Liver (tissue), 3 donors: ENCODE measurements around the gene PAIP1.

Source experiments
- ATF3 ChIP-seq: IDR thresholded peaks from 2 replicates; pipeline ENCODE4 v1.6.1; 2016; ENCODE audit warnings: antibody characterized with exemption
- CTCF ChIP-seq: fragments of 150-350 bp; IDR thresholded peaks from 2 replicates; pipeline ENCODE4 v1.5.1; 2017; ENCODE audit warnings: improper control_type of control experiment, low read depth, low read length; ENCODE audit not compliant: missing input control
- EGR1 ChIP-seq, 2 donors: IDR thresholded peaks; 2 replicates each; pipeline ENCODE4 v1.6.1; 2016 to 2018; ENCODE audit warnings: antibody characterized with exemption in 2 of 2, low read depth in 2 of 2
- GABPA ChIP-seq, 2 donors: IDR thresholded peaks in 1 of 2; conservative IDR thresholded peaks in 1 of 2; 2 replicates each; pipeline ENCODE4 v1.6.1; 2016; ENCODE audit warnings: antibody characterized with exemption in 2 of 2, mild to moderate bottlenecking in 1 of 2, moderate library complexity in 1 of 2
- JUND ChIP-seq, 2 donors: IDR thresholded peaks; 2 replicates each; pipeline ENCODE4 v1.6.1; 2016; ENCODE audit warnings: antibody characterized with exemption in 2 of 2
- MAX ChIP-seq: IDR thresholded peaks from 2 replicates; pipeline ENCODE4 v1.6.1; 2016; ENCODE audit warnings: antibody characterized with exemption
- RAD21 ChIP-seq, 2 donors: IDR thresholded peaks; 2 replicates each; pipeline ENCODE4 v1.6.1; 2016; ENCODE audit warnings: antibody characterized with exemption in 2 of 2, mild to moderate bottlenecking in 2 of 2
- RXRA ChIP-seq, 2 donors: IDR thresholded peaks; 2 replicates each; pipeline ENCODE4 v1.6.1; 2017 to 2018; ENCODE audit warnings: antibody characterized with exemption in 2 of 2, mild to moderate bottlenecking in 1 of 2
- SP1 ChIP-seq: IDR thresholded peaks from 2 replicates; pipeline ENCODE4 v1.6.1; 2018; ENCODE audit warnings: antibody characterized with exemption, mild to moderate bottlenecking
- TAF1 ChIP-seq: conservative IDR thresholded peaks from 2 replicates; pipeline ENCODE4 v1.6.1; 2016; ENCODE audit warnings: antibody characterized with exemption, mild to moderate bottlenecking
- YY1 ChIP-seq: IDR thresholded peaks from 2 replicates; pipeline ENCODE4 v1.6.1; 2016; ENCODE audit warnings: antibody characterized with exemption, mild to moderate bottlenecking
- ZBTB33 ChIP-seq: IDR thresholded peaks from 2 replicates; pipeline ENCODE4 v1.6.1; 2016; ENCODE audit warnings: antibody characterized with exemption
- donor health status: healthy.
- donor health status: healthy.

GRCh38 chr5:43514471-43514815 is 42.4 kb downstream of the PAIP1 start:
- TF ChIP-seq JUND (IDR thresholded peaks at IDR 0.05), result no peak
- no peak for TF ChIP-seq CTCF
- TF ChIP-seq TAF1, result no peak
- no peak for TF ChIP-seq YY1
- TF ChIP-seq GABPA (IDR thresholded peaks at IDR 0.05 in 1 of 2, conservative IDR thresholded peaks at IDR 0.05 in 1 of 2), result no peak
- no peak for TF ChIP-seq MAX
- TF ChIP-seq ATF3, result no peak
- TF ChIP-seq RAD21 (IDR thresholded peaks at IDR 0.05), result no peak
- no peak for TF ChIP-seq EGR1 (IDR thresholded peaks at IDR 0.05; ENCODE audit: low read depth in 2 of 2)
- no peak for TF ChIP-seq SP1
- TF ChIP-seq RXRA (IDR thresholded peaks at IDR 0.05), result no peak
- TF ChIP-seq ZBTB33, result no peak
